GM18909 (cell line): ENCODE results near the gene WNK1.
"Not testable (repeated sequence)": the region's sequence is repeated elsewhere in the genome, so short reads cannot be mapped to it uniquely, and the experiment has no call there.

ENCODE experiments used
- ATAC-seq: cut with Tn5 transposase; IDR thresholded peaks from one replicate; pipeline ENCODE4 v1.9.1; 2021; ENCODE audit warnings: mild to moderate bottlenecking; ENCODE audit not compliant: unreplicated experiment, poor library complexity

Gene WNK1

DNA sequence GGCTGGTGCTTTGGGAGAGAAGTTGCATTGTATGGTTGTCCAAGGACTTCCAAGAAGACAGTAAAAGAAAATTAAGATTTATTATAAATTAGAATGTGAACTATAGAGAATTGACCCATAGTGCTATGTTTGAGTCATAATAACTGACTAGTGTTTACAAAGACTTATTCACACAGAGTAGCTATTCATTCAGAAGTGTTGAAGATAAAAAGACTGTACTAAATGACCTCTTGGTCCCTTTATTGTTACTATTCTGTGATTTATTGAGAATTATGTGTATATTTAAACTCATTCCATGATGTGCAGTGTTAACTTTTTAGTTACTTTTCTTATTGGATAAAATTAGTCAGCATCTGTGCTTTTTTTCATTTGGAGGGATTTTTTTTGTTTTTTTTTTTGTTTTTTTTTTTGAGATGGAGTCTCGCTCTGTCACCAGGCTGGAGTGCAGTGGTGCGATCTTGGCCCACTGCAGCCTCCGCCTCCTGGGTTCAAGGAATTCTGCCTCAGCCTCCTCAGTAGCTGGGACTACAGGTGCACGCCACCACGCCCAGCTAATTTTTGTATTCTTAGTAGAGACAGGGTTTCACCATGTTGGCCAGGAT is 24.5 kb downstream of the WNK1 start:
- ATAC-seq: not testable (repeated sequence)

DNA sequence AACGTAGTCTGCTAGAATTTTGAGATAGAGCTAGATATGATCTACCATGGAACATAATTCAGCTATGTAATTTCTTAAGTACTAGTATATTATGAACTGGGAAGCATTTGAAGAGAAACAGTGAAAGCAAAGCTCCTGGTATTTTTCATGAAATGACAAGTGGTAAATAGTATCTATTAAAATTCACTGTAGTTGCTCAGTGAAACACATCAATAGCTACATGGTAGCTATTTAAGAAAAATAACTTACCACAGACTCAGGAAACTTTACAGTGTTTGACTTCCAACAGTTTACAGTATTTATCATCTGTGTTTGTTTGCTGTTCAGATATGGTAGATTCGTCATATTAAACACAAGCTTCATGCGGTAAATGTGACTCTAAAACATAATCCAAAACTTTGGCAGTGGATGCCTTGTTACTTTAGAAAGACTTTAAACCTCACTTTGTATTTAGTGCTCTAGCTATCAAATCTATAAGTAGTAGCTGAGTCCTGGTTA is 25.2 kb downstream of the WNK1 start:
- ATAC-seq: no peak

DNA sequence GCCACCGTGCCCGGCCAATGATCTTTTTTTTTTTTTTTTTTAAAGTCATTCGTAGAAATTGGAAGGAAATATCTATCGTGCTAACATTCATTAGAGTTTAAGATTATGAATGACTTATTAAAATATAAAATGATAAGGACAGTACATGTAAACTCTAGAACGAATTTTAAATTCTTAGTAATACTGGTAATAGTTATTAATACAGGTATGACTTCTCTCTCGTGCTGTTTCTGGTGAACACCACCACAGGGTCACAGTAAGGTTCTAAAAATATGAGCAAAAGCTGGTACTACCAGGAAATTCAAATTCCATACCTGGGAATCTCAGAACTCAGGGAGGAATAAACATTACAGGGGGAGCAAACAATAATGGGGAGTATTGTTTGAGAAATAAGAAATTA is 26.2 kb downstream of the WNK1 start:
- ATAC-seq: no peak

DNA sequence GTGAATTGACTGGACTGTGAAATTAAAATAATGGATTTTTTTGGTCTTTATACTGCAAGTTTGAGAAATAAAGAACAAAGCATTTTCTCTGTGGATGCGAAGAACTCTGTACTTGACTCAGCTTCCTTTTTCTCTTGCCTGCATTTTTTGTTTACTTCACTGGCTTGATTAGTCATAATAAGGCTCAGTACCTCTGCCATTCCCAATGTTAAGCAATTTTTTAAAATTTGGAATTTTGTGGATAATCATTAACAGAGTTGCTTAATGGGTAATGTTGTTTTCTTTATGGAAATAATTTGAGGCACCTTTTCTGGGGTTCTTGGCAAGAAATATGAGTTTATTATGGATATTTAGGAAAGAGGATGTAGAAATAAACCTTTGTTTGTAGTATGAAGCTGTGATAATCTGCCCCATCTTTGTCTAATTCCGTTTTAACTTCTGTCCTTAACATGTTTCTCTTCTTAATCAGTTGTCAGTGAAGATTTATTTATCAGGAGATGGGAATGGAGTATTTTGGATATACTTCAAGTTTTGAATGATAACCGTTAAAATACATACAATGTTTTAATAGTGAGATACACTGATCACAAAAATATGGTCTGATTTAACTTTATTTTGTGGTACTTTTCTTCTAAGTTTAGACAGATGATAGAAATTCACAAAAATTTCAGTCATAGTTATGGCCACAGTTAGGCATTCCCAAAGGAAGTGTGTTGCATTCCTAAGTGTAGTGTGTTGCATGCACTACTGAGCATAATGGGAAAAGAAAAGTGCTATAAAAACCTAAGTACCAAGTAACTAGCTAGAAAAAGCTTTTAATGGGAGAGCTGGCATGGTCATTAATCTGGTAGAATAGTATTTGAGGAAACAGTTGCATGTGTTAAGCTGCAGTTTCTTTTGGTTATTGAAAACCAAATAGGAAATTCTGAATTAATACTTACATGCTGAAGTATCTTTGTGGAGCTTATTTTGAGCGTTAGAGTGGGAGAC is 27.7 kb downstream of the WNK1 start:
- ATAC-seq: no peak

DNA sequence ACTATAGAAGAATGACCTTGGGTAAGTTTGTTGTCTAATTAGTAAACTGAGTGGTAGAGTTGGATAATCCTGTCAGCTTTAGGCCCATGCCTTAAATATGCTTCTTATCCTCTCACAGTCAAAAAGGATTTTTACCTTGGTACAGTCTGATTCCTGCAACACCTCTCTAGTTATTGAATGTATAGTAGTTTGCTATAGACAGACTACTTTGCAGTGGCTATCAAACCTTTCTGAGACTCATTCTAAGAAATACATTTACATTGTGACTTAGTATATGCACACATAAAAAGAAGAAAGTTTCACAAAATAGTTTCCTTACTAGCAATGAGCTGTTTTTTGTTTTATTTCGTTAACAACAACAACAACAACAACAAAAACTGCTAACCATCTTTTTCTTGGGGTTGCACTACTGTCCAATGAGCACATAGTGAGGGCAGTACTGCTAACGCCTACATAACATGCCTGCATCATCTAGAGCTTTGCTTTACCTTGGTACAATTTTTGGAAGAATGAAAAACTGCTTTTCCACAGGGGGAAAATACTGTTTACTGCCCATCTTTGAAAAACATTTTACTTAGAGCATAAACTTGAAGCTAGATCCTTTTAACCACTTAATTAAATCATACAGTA is 28.5 kb downstream of the WNK1 start:
- no peak for ATAC-seq

DNA sequence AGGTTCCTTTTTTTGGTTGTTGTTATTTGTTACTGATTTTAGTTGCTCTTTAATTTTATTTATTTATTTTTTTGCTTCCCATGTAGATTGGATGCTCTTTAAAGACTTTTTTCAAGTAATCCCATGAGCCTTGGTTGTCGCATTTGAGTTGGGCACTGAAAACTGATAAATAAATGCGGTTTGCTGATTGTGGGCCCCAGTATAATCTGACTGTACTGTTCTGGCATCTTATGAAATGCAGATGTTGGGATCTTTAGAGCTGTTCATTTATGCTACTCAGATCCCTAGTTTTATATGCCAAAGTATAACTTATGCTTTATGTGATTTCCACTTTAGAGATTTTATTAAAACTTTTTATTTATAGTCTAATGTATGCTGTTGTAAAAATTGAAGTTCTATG is 33.3 kb downstream of the WNK1 start:
- no peak for ATAC-seq

DNA sequence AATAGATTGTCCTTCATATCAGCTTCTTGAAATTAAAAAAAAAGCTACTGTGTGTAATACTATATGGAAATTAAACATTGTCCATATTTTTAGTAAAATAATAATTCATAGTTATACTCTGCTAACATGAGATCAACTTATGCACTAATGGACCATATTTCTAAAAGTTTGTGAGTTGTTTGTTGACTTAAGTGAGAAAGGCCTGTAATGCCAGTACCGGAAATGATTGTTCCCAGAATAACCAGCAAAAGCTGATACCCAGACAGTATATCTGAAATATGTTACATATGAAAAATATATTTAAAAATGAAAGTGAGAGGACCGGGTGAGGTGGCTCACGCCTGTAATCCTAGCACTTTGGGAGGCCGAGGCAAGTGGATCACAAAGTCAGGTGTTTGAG is 35.9 kb downstream of the WNK1 start:
- no peak for ATAC-seq

DNA sequence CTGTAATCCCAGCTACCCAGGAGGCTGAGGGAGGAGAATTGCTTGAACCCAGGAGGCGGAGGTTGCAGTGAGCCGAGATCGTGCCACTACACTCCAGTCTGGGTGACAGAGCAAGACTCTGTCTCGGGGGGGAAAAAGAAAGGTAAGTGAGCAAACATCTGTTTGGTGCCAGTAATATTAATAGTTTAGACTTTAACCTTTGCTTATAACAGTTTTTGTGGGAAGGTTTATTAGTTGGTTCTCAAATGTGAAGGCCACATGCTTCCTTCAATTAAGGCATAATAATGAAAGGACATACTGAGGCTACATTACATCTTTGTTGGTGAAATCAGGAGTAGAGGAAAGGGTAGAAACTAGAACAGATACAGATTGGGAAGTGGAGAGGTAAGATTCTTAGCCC is 36.4 kb downstream of the WNK1 start:
- ATAC-seq: not testable (repeated sequence)

DNA sequence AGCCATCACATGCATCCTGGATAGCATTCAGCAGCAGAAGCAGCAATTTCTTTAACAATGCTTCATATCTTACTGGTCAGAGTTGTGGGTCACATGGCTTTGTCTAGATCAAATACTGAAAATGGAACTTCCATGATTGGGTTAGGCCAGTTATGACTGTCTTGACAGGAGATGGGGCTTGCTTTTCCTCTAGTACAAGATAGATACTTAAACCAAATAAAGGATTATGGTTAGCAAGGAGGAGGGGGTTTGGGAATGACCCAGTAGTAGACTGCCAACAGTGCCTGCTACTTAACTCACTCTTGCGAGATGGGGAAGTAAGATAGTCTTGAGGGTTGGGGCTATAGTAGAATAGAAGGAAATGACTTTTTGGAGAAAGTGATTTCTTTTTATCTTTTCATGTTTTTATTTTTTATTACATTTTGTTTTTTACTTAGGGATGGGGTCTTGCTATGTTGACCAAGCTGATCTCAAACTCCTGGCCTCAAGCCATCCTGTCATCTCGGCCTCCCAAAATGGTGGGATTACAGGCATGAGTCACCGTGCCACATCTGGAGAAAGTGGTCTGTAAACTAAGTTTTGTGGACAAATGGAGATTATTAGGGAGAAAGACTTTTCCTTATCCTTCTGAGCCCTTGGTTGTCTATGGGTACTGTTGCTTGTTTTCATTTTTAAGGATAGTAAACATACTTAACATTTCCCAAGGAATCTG is 37.6 kb downstream of the WNK1 start:
- no peak for ATAC-seq

DNA sequence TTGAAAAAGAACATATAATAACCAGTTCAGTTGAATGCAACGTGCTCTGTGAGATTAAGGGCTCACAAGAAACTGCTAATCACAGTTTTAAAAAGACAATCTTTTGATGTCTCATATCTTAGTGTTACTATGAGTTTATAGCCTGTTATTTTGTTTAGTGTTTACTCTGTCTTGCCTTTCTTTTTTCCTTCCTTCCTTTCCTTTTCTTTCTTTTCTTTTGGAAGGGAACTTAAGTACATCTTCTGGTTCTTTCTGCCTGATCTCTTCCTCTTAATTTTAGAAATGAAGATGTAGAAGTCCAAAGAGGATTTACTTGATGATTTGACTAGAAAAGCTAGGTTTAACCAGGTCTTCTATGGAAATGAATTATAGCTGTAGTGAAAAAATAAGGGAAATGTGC is 38.2 kb downstream of the WNK1 start:
- ATAC-seq: no peak

DNA sequence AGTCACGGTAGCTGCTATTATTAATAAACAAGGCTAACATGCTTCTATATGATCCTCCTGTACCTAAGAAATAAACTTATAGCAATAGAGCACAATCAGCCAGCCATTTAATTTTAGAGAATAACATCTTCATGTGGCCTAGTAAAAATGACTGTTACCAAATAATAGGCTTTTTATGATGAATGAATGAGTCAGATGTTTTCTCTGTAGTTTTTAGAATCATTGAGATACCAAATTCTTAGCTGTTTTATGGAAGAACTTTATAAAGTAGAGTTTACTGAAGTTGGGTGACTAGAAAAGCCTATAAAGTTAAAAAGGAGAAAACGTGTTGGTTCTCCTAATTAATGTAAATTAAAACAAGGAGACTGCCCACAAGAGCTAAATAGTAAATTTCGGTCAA is 40.7 kb downstream of the WNK1 start:
- ATAC-seq: no peak

DNA sequence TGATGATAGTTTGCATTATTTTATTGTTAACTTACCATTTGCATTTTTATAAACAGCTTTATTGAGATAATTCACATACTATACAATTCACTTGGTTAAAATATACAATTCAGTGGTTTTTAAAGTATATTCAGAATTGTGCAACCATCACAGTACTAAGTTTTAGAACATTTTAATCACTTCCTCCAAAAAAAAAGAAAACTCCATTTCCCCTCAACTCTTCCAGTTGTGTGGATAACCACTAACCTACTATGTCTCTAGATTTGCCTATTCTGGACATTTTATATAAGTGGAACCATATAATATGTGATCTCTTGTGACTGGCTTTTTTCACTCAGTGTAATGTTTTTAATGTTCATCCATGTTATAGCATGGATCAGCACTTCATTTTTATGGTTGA is 41.3 kb downstream of the WNK1 start:
- ATAC-seq: no peak

DNA sequence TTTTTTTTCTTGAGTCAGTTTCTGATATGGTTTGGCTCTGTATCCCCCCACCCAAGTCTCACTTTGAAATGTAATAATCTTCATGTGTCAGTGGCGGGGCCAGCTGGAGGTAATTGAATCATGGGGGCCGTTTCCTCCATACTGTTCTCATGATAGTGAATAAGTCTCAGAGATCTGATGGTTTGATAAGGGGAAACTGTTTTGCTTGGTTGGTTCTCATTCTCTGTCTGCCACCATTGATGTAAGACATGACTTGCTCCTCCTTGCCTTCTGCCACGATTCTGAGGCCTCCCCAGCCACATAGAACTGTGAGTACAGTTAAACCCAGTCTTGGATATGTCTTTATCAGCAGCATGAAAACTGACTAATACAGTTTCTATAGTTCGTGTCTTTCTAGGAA is 42.9 kb downstream of the WNK1 start:
- no peak for ATAC-seq

DNA sequence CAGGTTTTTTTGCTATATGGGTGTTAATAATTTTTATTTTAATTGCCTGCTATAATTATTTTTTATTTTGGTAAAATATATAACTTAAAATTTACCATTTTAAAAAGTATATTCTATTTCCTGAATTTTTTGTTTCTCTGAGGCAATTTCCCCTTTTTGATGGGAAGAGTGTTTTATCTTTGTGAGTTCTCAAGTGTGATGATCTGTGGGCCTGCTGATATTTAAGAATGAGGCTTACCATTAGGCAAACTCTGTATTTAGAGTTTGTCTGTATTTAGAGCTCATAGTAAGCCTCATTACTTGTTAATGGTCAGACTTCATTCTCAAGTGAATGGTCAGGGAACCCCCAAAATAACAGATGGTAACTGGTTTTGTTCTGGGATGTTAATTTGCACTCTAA is 48.0 kb downstream of the WNK1 start:
- ATAC-seq: no peak

DNA sequence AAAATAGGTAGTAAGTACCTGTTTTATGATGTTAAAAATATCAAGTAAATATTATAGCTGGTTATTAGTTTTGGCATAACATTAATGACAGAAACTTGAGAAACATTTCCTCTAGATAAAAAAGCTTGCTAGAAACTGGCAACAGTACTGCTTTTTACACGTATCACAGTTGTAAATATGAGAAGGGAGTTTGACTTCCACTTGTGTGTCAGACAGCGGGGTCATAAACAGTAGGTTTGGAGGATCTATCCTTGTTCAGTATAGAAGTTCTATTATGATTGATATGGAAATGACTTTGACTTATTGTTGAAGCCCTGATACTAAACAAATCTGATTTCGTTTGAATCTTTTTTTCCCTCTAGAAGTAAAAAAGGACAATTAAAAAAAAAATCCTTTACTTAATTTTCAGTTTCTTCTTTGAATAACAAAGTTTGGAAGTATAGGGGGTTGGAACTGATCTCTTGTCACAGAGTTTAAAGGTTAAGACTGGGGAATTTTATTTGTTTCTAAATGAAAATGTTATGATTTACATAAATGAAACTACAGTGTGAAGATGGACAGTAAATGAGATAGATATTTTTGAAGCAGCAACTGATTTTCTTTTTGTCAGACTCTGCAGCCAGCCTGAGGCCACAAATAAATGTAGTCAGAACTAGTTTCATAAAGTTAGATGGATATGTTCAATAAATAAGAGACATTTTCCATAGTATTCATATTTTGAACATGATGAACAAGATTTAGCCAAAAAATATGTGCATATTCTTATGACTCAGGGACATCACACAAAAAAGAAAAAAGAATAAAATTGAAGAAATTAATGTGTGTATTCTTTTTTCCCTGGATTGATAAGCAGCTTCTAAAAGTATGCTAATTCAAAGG is 50.1 kb downstream of the WNK1 start:
- ATAC-seq: no peak

DNA sequence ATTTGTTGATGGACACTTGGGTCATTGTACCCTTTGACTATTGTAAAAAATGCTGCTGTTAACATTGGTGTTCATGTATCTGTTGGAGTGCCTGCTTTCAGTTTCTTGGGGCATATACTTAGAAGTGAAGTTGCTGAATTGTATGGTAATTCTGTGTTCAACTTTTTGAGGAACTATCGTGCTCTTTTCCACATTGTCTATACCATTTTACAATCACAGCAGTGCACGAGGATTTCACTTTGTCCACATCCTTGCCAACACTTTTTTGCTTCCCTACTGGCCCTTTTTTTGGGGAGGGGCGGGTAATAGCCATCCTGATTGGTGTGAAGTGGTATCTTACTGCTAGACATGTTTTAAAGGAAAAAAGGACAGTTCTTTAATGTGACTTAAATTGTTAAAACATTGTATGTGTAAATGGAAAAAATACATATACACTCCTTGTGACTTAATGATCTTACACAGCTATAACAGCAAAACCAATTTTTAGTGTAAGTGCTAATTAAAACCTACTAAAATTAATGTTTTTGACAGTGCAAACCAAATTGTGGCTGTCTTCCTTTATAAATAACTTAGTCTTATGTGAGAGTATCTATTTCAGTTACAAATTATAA is 52.7 kb downstream of the WNK1 start:
- ATAC-seq: no peak

DNA sequence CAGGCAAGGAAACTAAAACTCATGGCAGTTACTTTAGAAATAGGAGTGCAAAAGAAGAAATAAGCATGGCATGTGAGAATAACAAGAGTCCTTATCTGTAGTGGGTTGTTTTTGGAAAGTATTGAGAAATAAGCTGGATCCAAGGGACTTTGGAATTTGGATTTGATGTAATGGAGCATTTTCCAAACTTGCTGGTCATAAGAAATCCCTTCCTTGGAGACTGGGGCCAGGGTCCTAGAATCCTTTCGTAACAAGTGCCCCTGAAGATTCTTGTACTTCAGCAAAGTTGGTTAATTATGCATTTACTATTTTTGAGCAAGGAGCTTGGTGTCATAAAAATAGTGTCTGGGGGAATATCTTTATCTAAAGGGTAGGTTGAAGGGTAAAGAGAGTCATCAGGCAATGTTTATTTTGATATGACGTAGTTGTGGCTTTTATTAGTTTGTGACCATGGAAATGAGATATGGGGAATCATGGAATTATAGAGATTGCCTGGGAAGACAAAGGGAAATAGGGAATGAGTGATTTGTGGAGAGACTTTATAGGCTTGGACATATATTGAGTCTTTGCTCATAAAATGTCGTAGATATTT is 53.9 kb downstream of the WNK1 start:
- no peak for ATAC-seq

DNA sequence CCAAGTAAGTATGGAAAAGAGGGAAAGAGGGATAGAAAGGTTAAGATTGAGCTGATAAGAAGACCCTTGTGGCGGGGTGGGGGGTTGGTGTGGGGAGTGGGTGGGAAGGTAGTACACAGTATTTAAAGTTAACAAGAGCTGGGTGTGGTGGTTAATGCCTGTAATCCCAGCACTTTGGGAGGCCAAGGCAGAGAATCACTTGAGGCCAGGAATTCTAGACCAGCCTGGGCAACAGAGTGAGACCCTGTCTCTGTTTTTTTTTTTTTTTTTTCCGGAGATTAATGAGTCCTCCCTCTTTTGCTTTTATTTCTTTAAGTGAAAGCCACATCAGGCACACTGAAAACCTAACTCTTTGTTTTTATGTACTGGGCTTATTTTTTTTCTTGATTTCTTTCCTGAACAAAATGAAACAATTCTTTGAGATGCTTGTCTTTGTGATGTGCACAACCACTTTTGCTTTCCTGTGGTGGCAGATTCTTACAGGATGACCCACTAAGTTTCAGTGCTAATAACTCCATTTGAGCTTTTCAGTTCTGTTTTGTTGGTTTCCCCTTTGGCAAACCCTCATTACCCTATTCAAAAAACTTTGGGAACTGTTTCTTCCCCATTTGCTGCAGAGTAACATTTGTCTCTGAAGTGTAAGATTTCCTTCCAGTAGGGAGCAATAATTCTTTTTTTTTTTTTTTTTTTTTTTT is 54.8 kb downstream of the WNK1 start:
- no peak for ATAC-seq
